Endothelial cell of umbilical vein (primary cell): ENCODE results near the gene ZBTB40.

Experiments used
- CTCF ChIP-seq, 2 donors: IDR thresholded peaks; 1 replicate in 1 of 2; 2 replicates in 1 of 2; pipeline ENCODE4 v1.5.1; 2011; ENCODE audit warnings: low read length in 2 of 2, mild to moderate bottlenecking in 2 of 2, moderate library complexity in 2 of 2, control low read depth in 1 of 2, inconsistent platforms in 1 of 2, low read depth in 1 of 2; ENCODE audit not compliant: insufficient read depth in 1 of 2; ENCODE audit errors: extremely low read depth in 1 of 2
- EZH2 ChIP-seq: IDR thresholded peaks from 2 replicates; pipeline ENCODE4 v1.6.1; 2012; ENCODE audit warnings: borderline replicate concordance, low read depth, mild to moderate bottlenecking, moderate library complexity, low read length, inconsistent platforms; ENCODE audit not compliant: severe bottlenecking
- FOS ChIP-seq: IDR thresholded peaks from 2 replicates; pipeline ENCODE4 v1.6.1; 2011; ENCODE audit warnings: mild to moderate bottlenecking, low read length, moderate library complexity, borderline replicate concordance; ENCODE audit not compliant: insufficient read depth
- MAX ChIP-seq: IDR thresholded peaks from 2 replicates; pipeline ENCODE4 v1.6.1; 2011; ENCODE audit not compliant: insufficient read depth, insufficient read length
- MYC ChIP-seq: IDR thresholded peaks from one replicate; pipeline ENCODE4 v1.6.1; 2011; ENCODE audit warnings: mild to moderate bottlenecking, low read depth, low read length
- POLR2A ChIP-seq: IDR thresholded peaks from 2 replicates; pipeline ENCODE4 v1.6.1; 2012; ENCODE audit warnings: low read depth, mild to moderate bottlenecking, control low read depth, low read length
- POLR2AphosphoS5 ChIP-seq: IDR thresholded peaks from 2 replicates; pipeline ENCODE4 v1.6.1; 2012; ENCODE audit warnings: low read depth, mild to moderate bottlenecking, control low read depth, low read length, moderate library complexity; ENCODE audit not compliant: insufficient read depth

GRCh38 chr1:22520871-22521270 is 69.2 kb downstream of the ZBTB40 start:
- no peak for TF ChIP-seq CTCF (IDR thresholded peaks at IDR 0.05; ENCODE audit: extremely low read depth in 1 of 2, insufficient read depth in 1 of 2, low read depth in 1 of 2, low read length in 2 of 2)
- no peak for TF ChIP-seq POLR2A
- TF ChIP-seq POLR2AphosphoS5: no peak
- TF ChIP-seq EZH2: no peak
- no peak for TF ChIP-seq FOS
- no peak for TF ChIP-seq MAX
- TF ChIP-seq MYC: no peak
